ENCODE results near the gene ABTB2.

GRCh38 chr11:34292111-34292510, 65.7 kb downstream of the ABTB2 start:
- TF ChIP-seq CTCF (conservative IDR thresholded peaks at IDR 0.05; ENCODE audit: low read depth in 2 of 2) = no peak
- no peak for TF ChIP-seq EZH2 (IDR thresholded peaks at IDR 0.05; ENCODE audit: low read depth, unreplicated experiment)
- TF ChIP-seq POLR2AphosphoS5 (IDR thresholded peaks at IDR 0.05; ENCODE audit: low read depth) = no peak
- TF ChIP-seq REST (IDR thresholded peaks at IDR 0.05; ENCODE audit: unreplicated experiment) = no peak
- no peak for TF ChIP-seq EZH2phosphoT487 (IDR thresholded peaks at IDR 0.05; ENCODE audit: unreplicated experiment)
- TF ChIP-seq STAT1 (IDR thresholded peaks at IDR 0.05; ENCODE audit: unreplicated experiment) = no peak
- no peak for TF ChIP-seq CREB1 (CRISPR knock-in tag; IDR thresholded peaks at IDR 0.05; ENCODE audit: low read depth)
- no peak for TF ChIP-seq ETS1 (IDR thresholded peaks at IDR 0.05)
- TF ChIP-seq NANOG (IDR thresholded peaks at IDR 0.05; ENCODE audit: borderline replicate concordance) = no peak
- TF ChIP-seq JUNB (IDR thresholded peaks at IDR 0.05; ENCODE audit: unreplicated experiment) = no peak
- TF ChIP-seq ZNF331 (CRISPR knock-in tag; IDR thresholded peaks at IDR 0.05; ENCODE audit: low read depth) = no peak
- no peak for TF ChIP-seq ZNF462 (CRISPR knock-in tag; IDR thresholded peaks at IDR 0.05)

Measured in GM23338 (cell line).